IPS-15b (cell line): Measurements from ENCODE around the gene SLC15A1.
"Not testable (repeated sequence)": the region's sequence is repeated elsewhere in the genome, so short reads cannot be mapped to it uniquely, and the experiment has no call there.

Experiments
- H3K27me3 ChIP-seq: one replicate; pipeline ENCODE4 v1.6.1; 2013; ENCODE audit warnings: low read length; ENCODE audit not compliant: control insufficient read depth, insufficient read depth
- H3K36me3 ChIP-seq: one replicate; pipeline ENCODE4 v1.6.1; 2013; ENCODE audit warnings: low read length; ENCODE audit not compliant: control insufficient read depth, insufficient read depth
- H3K4me1 ChIP-seq: one replicate; pipeline ENCODE4 v1.6.1; 2013; ENCODE audit warnings: mild to moderate bottlenecking, low read length; ENCODE audit not compliant: control insufficient read depth, insufficient read depth
- H3K4me3 ChIP-seq: one replicate; pipeline ENCODE4 v1.5.1; 2013; ENCODE audit warnings: low read depth, low read length
- H3K9ac ChIP-seq: one replicate; pipeline ENCODE4 v1.6.1; 2013; ENCODE audit warnings: low read depth, mild to moderate bottlenecking, low read length
- H3K9me3 ChIP-seq: one replicate; pipeline ENCODE4 v1.6.1; 2013; ENCODE audit warnings: mild to moderate bottlenecking, low read length; ENCODE audit not compliant: control insufficient read depth, insufficient read depth

The SLC15A1 gene

GRCh38 chr13:98650396-98651107, 101.9 kb downstream of the SLC15A1 start:
- Histone ChIP-seq H3K4me3 (no peak overlapping the region), H3K9ac (no peak overlapping the region), H3K4me1 (no peaks in the 10 kb centered on the region), H3K9me3 (no peaks in the 10 kb centered on the region), H3K36me3 (no peaks in the 10 kb centered on the region), H3K27me3 (no peaks in the 10 kb centered on the region)

- Histone ChIP-seq H3K9me3 (no peaks in the 10 kb centered on the region), H3K27me3 (no peaks in the 10 kb centered on the region), H3K4me1 (no peaks in the 10 kb centered on the region), H3K36me3 (no peaks in the 10 kb centered on the region), H3K9ac (no peak overlapping the region), H3K4me3 (no peak overlapping the region)
Observed at GRCh38 chr13:98649861-98650260, 102.6 kb downstream of the SLC15A1 start.

GRCh38 chr13:98648686-98649085, 103.8 kb downstream of the SLC15A1 start:
- Histone ChIP-seq H3K36me3 (no peaks in the 10 kb centered on the region), H3K27me3 (no peaks in the 10 kb centered on the region), H3K9ac (no peak overlapping the region), H3K4me3 (no peak overlapping the region), H3K9me3 (no peaks in the 10 kb centered on the region), H3K4me1 (no peaks in the 10 kb centered on the region)

- H3K36me3 ChIP-seq, result no peaks in the 10 kb centered on the region
- no peak overlapping the region for H3K9ac ChIP-seq
- H3K4me3 ChIP-seq, result no peak overlapping the region
- H3K4me1 ChIP-seq, result no peaks in the 10 kb centered on the region
- no peaks in the 10 kb centered on the region for H3K9me3 ChIP-seq
- H3K27me3 ChIP-seq, result no peaks in the 10 kb centered on the region
Observed at GRCh38 chr13:98648141-98648540, 104.3 kb downstream of the SLC15A1 start.

- H3K4me3 ChIP-seq, result no peak overlapping the region
- H3K36me3 ChIP-seq, result no peaks in the 10 kb centered on the region
- no peaks in the 10 kb centered on the region for H3K4me1 ChIP-seq
- H3K9me3 ChIP-seq, result no peaks in the 10 kb centered on the region
- no peak overlapping the region for H3K9ac ChIP-seq
- H3K27me3 ChIP-seq, result no peaks in the 10 kb centered on the region
Observed at GRCh38 chr13:98647121-98647520, 105.4 kb downstream of the SLC15A1 start.

- no peaks in the 10 kb centered on the region for H3K9me3 ChIP-seq
- H3K4me3 ChIP-seq, result no peak overlapping the region
- H3K9ac ChIP-seq, result no peak overlapping the region
- H3K36me3 ChIP-seq, result no peaks in the 10 kb centered on the region
- no peaks in the 10 kb centered on the region for H3K27me3 ChIP-seq
- H3K4me1 ChIP-seq, result no peaks in the 10 kb centered on the region
Observed at GRCh38 chr13:98643479-98643878, 109.0 kb downstream of the SLC15A1 start.

GRCh38 chr13:98641075-98641474, 111.4 kb downstream of the SLC15A1 start:
- H3K9me3 ChIP-seq, result no peaks in the 10 kb centered on the region
- H3K9ac ChIP-seq, result no peak overlapping the region
- no peaks in the 10 kb centered on the region for H3K36me3 ChIP-seq

GRCh38 chr13:98639785-98640184, 112.7 kb downstream of the SLC15A1 start:
- not testable (repeated sequence) for H3K36me3 ChIP-seq, H3K9me3 ChIP-seq, H3K27me3 ChIP-seq, H3K9ac ChIP-seq, H3K4me1 ChIP-seq, H3K4me3 ChIP-seq

More at GRCh38 chr13:98641075-98641474, 111.4 kb downstream of the SLC15A1 start:
- Histone ChIP-seq H3K4me1 (no peaks in the 10 kb centered on the region), H3K27me3 (no peaks in the 10 kb centered on the region), H3K4me3 (no peak overlapping the region)

GRCh38 chr13:98638352-98638751, 114.1 kb downstream of the SLC15A1 start:
- not testable (repeated sequence) for H3K4me3 ChIP-seq, H3K36me3 ChIP-seq, H3K27me3 ChIP-seq, H3K4me1 ChIP-seq, H3K9ac ChIP-seq, H3K9me3 ChIP-seq
